Ishikawa (cell line): ENCODE data around the gene PLA2G2C.

Source experiments
- CEBPB ChIP-seq: IDR thresholded peaks from 2 replicates; pipeline ENCODE4 v1.6.1; 2012
- CREB1 ChIP-seq: IDR thresholded peaks from 2 replicates; pipeline ENCODE4 v1.6.1; 2012; ENCODE audit warnings: low read depth
- EGR1 ChIP-seq: IDR thresholded peaks from 2 replicates; pipeline ENCODE4 v1.6.1; 2012
- EP300 ChIP-seq: IDR thresholded peaks from 2 replicates; pipeline ENCODE4 v1.6.1; 2012; ENCODE audit warnings: borderline replicate concordance
- FOXM1 ChIP-seq: IDR thresholded peaks from 2 replicates; pipeline ENCODE4 v1.6.1; 2012; ENCODE audit warnings: low read depth, borderline replicate concordance
- MAX ChIP-seq: IDR thresholded peaks from 2 replicates; pipeline ENCODE4 v1.6.1; 2012
- NFIC ChIP-seq: IDR thresholded peaks from 2 replicates; pipeline ENCODE4 v1.6.1; 2012
- RAD21 ChIP-seq: IDR thresholded peaks from 2 replicates; pipeline ENCODE4 v1.6.1; 2012; ENCODE audit warnings: low read depth
- REST ChIP-seq: IDR thresholded peaks from 2 replicates; pipeline ENCODE4 v1.6.1; 2012; ENCODE audit warnings: low read depth, mild to moderate bottlenecking
- TAF1 ChIP-seq: IDR thresholded peaks from 2 replicates; pipeline ENCODE4 v1.6.1; 2012; ENCODE audit warnings: low read depth, mild to moderate bottlenecking
- TCF12 ChIP-seq: IDR thresholded peaks from 2 replicates; pipeline ENCODE4 v1.6.1; 2012; ENCODE audit warnings: low read depth
- TEAD4 ChIP-seq: IDR thresholded peaks from 2 replicates; pipeline ENCODE4 v1.6.1; 2012
- USF1 ChIP-seq: IDR thresholded peaks from 2 replicates; pipeline ENCODE4 v1.6.1; 2012
- YY1 ChIP-seq: IDR thresholded peaks from 2 replicates; pipeline ENCODE4 v1.6.1; 2012; ENCODE audit warnings: low read depth
- ZBTB7A ChIP-seq: IDR thresholded peaks from 2 replicates; pipeline ENCODE4 v1.6.1; 2012; ENCODE audit warnings: low read depth

Gene PLA2G2C

GRCh38 chr1:20126041-20126805 lies 60.1 kb downstream of the PLA2G2C start:
- TF ChIP-seq MAX (no peak), YY1 (no peak), FOXM1 (no peak), RAD21 (no peak), EGR1 (no peak), CREB1 (no peak), EP300 (no peak), TEAD4 (no peak), ZBTB7A (no peak), REST (no peak), CEBPB (no peak), NFIC (no peak), USF1 (no peak), TAF1 (no peak), TCF12 (no peak)

- TF ChIP-seq RAD21 (no peak), YY1 (no peak), CEBPB (no peak), REST (no peak), ZBTB7A (no peak), NFIC (no peak), EGR1 (no peak), FOXM1 (no peak), MAX (no peak), CREB1 (no peak), TEAD4 (no peak), TCF12 (no peak)
Measured at GRCh38 chr1:20125100-20125499, 61.2 kb downstream of the PLA2G2C start.

GRCh38 chr1:20124456-20125057 lies 61.8 kb downstream of the PLA2G2C start:
- TF ChIP-seq TAF1 (no peak), NFIC (0 out of 2 replicates have a peak, but pooled peaks have one; percentile 12), REST (no peak), ZBTB7A (no peak)

GRCh38 chr1:20123722-20124455 lies 62.4 kb downstream of the PLA2G2C start:
- TF ChIP-seq FOXM1 (no peak), TEAD4 (no peak)

- no peak for TF ChIP-seq FOXM1
- no peak for TF ChIP-seq USF1
- TF ChIP-seq TCF12: no peak
- TF ChIP-seq REST: no peak
- TF ChIP-seq YY1: no peak
- TF ChIP-seq CREB1: no peak
- TF ChIP-seq EP300: no peak
- TF ChIP-seq NFIC: no peak
Measured at GRCh38 chr1:20120796-20121195, 65.5 kb downstream of the PLA2G2C start.
